Measurements from ENCODE around the gene ATAD2B.

DNA sequence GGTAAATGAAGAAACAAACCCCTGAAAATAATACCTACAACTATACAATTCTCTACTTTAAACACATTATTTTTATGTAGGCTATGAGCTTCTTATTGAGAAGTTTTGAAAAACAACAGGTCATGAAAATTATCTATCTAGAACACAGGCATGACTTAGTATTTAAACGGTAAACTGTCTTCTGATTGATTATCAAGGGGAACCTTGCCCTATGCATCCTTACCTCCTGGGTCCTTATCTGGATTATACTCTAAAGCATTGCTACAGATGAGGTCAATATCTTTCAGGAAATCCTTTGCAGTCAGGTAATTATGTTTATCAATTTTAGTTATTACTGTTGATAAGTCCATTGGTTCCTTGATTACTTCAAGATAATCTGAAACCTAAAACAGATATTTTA, 144.3 kb downstream of the ATAD2B start:
- TF ChIP-seq, protein P1, sequence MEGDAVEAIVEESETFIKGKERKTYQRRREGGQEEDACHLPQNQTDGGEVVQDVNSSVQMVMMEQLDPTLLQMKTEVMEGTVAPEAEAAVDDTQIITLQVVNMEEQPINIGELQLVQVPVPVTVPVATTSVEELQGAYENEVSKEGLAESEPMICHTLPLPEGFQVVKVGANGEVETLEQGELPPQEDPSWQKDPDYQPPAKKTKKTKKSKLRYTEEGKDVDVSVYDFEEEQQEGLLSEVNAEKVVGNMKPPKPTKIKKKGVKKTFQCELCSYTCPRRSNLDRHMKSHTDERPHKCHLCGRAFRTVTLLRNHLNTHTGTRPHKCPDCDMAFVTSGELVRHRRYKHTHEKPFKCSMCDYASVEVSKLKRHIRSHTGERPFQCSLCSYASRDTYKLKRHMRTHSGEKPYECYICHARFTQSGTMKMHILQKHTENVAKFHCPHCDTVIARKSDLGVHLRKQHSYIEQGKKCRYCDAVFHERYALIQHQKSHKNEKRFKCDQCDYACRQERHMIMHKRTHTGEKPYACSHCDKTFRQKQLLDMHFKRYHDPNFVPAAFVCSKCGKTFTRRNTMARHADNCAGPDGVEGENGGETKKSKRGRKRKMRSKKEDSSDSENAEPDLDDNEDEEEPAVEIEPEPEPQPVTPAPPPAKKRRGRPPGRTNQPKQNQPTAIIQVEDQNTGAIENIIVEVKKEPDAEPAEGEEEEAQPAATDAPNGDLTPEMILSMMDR (IDR thresholded peaks at IDR 0.05): no peak
- no peak for TF ChIP-seq POLR2A (IDR thresholded peaks at IDR 0.05)
- TF ChIP-seq EP300 (IDR thresholded peaks at IDR 0.05): no peak
